Putamen (tissue), 1 donor: ENCODE data around the gene SDHAF2.
"Not testable (repeated sequence)": the region's sequence is repeated elsewhere in the genome, so short reads cannot be mapped to it uniquely, and the experiment has no call there.

Experiments
- DNase-seq: peaks from one replicate; pipeline ENCODE4 v3.0.0-alpha.2; 2016; ENCODE audit warnings: low spot score

SDHAF2 gene

GRCh38 chr11:61425367-61426131 is 4.4 kb upstream of the SDHAF2 start:
- no peak for DNase-seq

GRCh38 chr11:61429346-61429690 is 606 bp upstream of the SDHAF2 start:
- no peak for DNase-seq

- not testable (repeated sequence) for DNase-seq
Measured at GRCh38 chr11:61430839-61431238, 915 bp downstream of the SDHAF2 start.

GRCh38 chr11:61437496-61437895 is 7.6 kb downstream of the SDHAF2 start:
- DNase-seq, result no peak

GRCh38 chr11:61439615-61440014 is 9.7 kb downstream of the SDHAF2 start:
- DNase-seq, result no peak

GRCh38 chr11:61442616-61443015 is 12.7 kb downstream of the SDHAF2 start:
- no peak for DNase-seq

GRCh38 chr11:61445516-61445915 is 15.6 kb downstream of the SDHAF2 start:
- DNase-seq, result no peak

- DNase-seq, result peak; percentile 90
Measured at GRCh38 chr11:61446211-61446651, 16.3 kb downstream of the SDHAF2 start.

GRCh38 chr11:61447601-61448551 is 18.0 kb downstream of the SDHAF2 start:
- DNase-seq, result no peak

- DNase-seq, result no peak
Measured at GRCh38 chr11:61448552-61448927, 18.6 kb downstream of the SDHAF2 start.

GRCh38 chr11:61452825-61453224 is 22.9 kb downstream of the SDHAF2 start:
- no peak for DNase-seq

- DNase-seq, result no peak
Measured at GRCh38 chr11:61453695-61454094, 23.8 kb downstream of the SDHAF2 start.

GRCh38 chr11:61454520-61454919 is 24.6 kb downstream of the SDHAF2 start:
- DNase-seq, result no peak

- no peak for DNase-seq
Measured at GRCh38 chr11:61460474-61460881, 30.6 kb downstream of the SDHAF2 start.

GRCh38 chr11:61460986-61461385 is 31.1 kb downstream of the SDHAF2 start:
- DNase-seq, result no peak

- DNase-seq, result not testable (repeated sequence)
Measured at GRCh38 chr11:61467602-61468001, 37.7 kb downstream of the SDHAF2 start.

GRCh38 chr11:61468002-61468401 is 38.1 kb downstream of the SDHAF2 start:
- no peak for DNase-seq

GRCh38 chr11:61472282-61472681 is 42.4 kb downstream of the SDHAF2 start:
- no peak for DNase-seq

GRCh38 chr11:61472868-61473267 is 42.9 kb downstream of the SDHAF2 start:
- no peak for DNase-seq

- peak; percentile 83 for DNase-seq
Measured at GRCh38 chr11:61473370-61474012, 43.6 kb downstream of the SDHAF2 start.

- DNase-seq, result no peak
Measured at GRCh38 chr11:61474013-61474643, 44.2 kb downstream of the SDHAF2 start.

- DNase-seq, result peak; percentile 70
Measured at GRCh38 chr11:61475433-61475832, 45.5 kb downstream of the SDHAF2 start.
